A549 (cell line): ENCODE data around the gene ESPN. TPM values are rescaled to one million over a fixed set of nuclear protein-coding genes. Genes with fewer than 3 reads are reported as not detected.

Experiments
- ATAC-seq, 2 experiments: fragments of 200-7000 bp in 1 of 2; fragments of >200 bp in 1 of 2; cut with Nextera tagmentation in 1 of 2; cut with Tn5 transposase in 1 of 2; 3 replicates each; pipeline versions ENCODE4 v1.8.0 to v1.9.1; 2018 to 2020; ENCODE audit warnings: mild to moderate bottlenecking in 1 of 2, moderate library complexity in 1 of 2
- CTCF ChIA-PET: fragments of 300-600 bp; sonication (Branson Sonifier 250); formaldehyde crosslinking; extraction: SDS; loops from one replicate; lab custom pipeline; 2021; ENCODE audit warnings: antibody characterized with exemption, inconsistent platforms; lab: Yijun Ruan, JAX
- POLR2A ChIA-PET: fragments of 350-600 bp; formaldehyde crosslinking; extraction: SDS; loops from one replicate; lab custom pipeline; 2021; ENCODE audit warnings: antibody characterized with exemption, inconsistent platforms; lab: Yijun Ruan, JAX
- DNase-seq, 2 experiments: peaks; one replicate each; pipeline versions ENCODE4 v3.0.0 to v3.0.0-alpha.2; 2011 to 2016; ENCODE audit warnings: low read depth in 1 of 2, low spot score in 1 of 2
- FAIRE-seq: peaks from 2 replicates; lab custom pipeline; 2011; peaks lifted over from hg19 to GRCh38; lab: Jason Lieb, UNC
- H3K27ac ChIP-seq, 2 experiments: fragments of >200 bp; sonication (Bioruptor Twin); formaldehyde crosslinking; 3 replicates each; pipeline ENCODE4 v1.5.1; 2016 to 2017
- H3K4me1 ChIP-seq: fragments of >200 bp; sonication (Bioruptor Twin); formaldehyde crosslinking; 3 replicates; pipeline ENCODE4 v1.6.1; 2016
- H3K4me2 ChIP-seq: fragments of >200 bp; sonication (Bioruptor Twin); formaldehyde crosslinking; 3 replicates; pipeline ENCODE4 v1.6.1; 2016
- H3K4me3 ChIP-seq: fragments of >200 bp; sonication (Bioruptor Twin); formaldehyde crosslinking; 3 replicates; pipeline ENCODE4 v1.5.1; 2016
- H3K9me3 ChIP-seq: fragments of >200 bp; sonication (Bioruptor Twin); formaldehyde crosslinking; 3 replicates; pipeline ENCODE4 v1.6.1; 2016
- BCL3 ChIP-seq: fragments of >200 bp; sonication (Bioruptor Twin); formaldehyde crosslinking; IDR thresholded peaks from 3 replicates; pipeline ENCODE4 v1.6.1; 2016
- BHLHE40 ChIP-seq: IDR thresholded peaks from 2 replicates; pipeline ENCODE4 v1.6.1; 2012; ENCODE audit warnings: low read depth, low read length, inconsistent platforms
- CBX2 ChIP-seq: fragments of 200-600 bp; sonication (generic); IDR thresholded peaks from 2 replicates; pipeline ENCODE4 v1.6.1; 2016; ENCODE audit warnings: low read depth, mild to moderate bottlenecking, borderline replicate concordance
- CEBPB ChIP-seq, 2 experiments: fragments of >200 bp in 1 of 2; sonication (Bioruptor Twin) in 1 of 2; formaldehyde crosslinking in 1 of 2; IDR thresholded peaks; 2 replicates each; pipeline ENCODE4 v1.6.1; 2012 to 2016
- EHF ChIP-seq: fragments of 250-450 bp; sonication (Bioruptor Pico); IDR thresholded peaks from 2 replicates; pipeline ENCODE4 v1.5.0; 2020; ENCODE audit warnings: mild to moderate bottlenecking
- EHMT2 ChIP-seq: fragments of 200-600 bp; sonication (generic); IDR thresholded peaks from 2 replicates; pipeline ENCODE4 v1.6.1; 2016; ENCODE audit warnings: antibody characterized with exemption, low read depth, mild to moderate bottlenecking, moderate library complexity
- ESRRA ChIP-seq: fragments of 150-350 bp; IDR thresholded peaks from 2 replicates; pipeline ENCODE4 v1.6.1; 2014; ENCODE audit warnings: mild to moderate bottlenecking, low read length, borderline replicate concordance
- HDAC2 ChIP-seq: fragments of 200-600 bp; sonication (generic); IDR thresholded peaks from 2 replicates; pipeline ENCODE4 v1.6.1; 2016
- HOXA7 ChIP-seq: fragments of 250-450 bp; sonication (Bioruptor Pico); IDR thresholded peaks from 2 replicates; pipeline ENCODE4 v1.5.0; 2020; ENCODE audit warnings: mild to moderate bottlenecking, moderate library complexity
- JUNB ChIP-seq: fragments of >200 bp; sonication (Bioruptor Twin); formaldehyde crosslinking; IDR thresholded peaks from 2 replicates; pipeline ENCODE4 v1.6.1; 2016
- MAFK ChIP-seq: fragments of 450-650 bp; IDR thresholded peaks from 2 replicates; pipeline ENCODE4 v1.6.1; 2014; ENCODE audit not compliant: partially characterized antibody
- MAX ChIP-seq: IDR thresholded peaks from 2 replicates; pipeline ENCODE4 v1.6.1; 2012
- NFE2L2 ChIP-seq: fragments of 150-350 bp; conservative IDR thresholded peaks from 2 replicates; pipeline ENCODE4 v1.6.1; 2014; ENCODE audit warnings: low read length
- NPAS2 ChIP-seq: fragments of 250-450 bp; sonication (Bioruptor Pico); IDR thresholded peaks from 2 replicates; pipeline ENCODE4 v1.8.0; 2022; ENCODE audit warnings: mild to moderate bottlenecking, moderate library complexity, borderline replicate concordance
- POLR2A ChIP-seq: IDR thresholded peaks from 2 replicates; pipeline ENCODE4 v1.6.1; 2012; ENCODE audit warnings: mild to moderate bottlenecking, low read length
- POLR2AphosphoS2 ChIP-seq: conservative IDR thresholded peaks from 2 replicates; pipeline ENCODE4 v1.6.1; 2012; ENCODE audit warnings: low read length, improper control_type of control experiment, inconsistent platforms
- RARB ChIP-seq: fragments of 250-450 bp; sonication (Bioruptor Pico); IDR thresholded peaks from 2 replicates; pipeline ENCODE4 v1.8.0; 2021; ENCODE audit warnings: mild to moderate bottlenecking, moderate library complexity
- RFX5 ChIP-seq: fragments of 450-650 bp; IDR thresholded peaks from 2 replicates; pipeline ENCODE4 v1.7.1; 2014; ENCODE audit warnings: antibody characterized with exemption, mild to moderate bottlenecking, moderate library complexity
- SMC3 ChIP-seq: fragments of >200 bp; sonication (Bioruptor Twin); formaldehyde crosslinking; IDR thresholded peaks from 3 replicates; pipeline ENCODE4 v1.6.1; 2018; ENCODE audit warnings: inconsistent platforms
- SREBF2 ChIP-seq: fragments of 450-650 bp; IDR thresholded peaks from 2 replicates; pipeline ENCODE4 v1.6.1; 2014; ENCODE audit warnings: mild to moderate bottlenecking, moderate library complexity
- ZFP36 ChIP-seq: fragments of 450-650 bp; IDR thresholded peaks from 2 replicates; pipeline ENCODE4 v1.6.1; 2014; ENCODE audit warnings: borderline replicate concordance; ENCODE audit not compliant: partially characterized antibody
- ZNF302 ChIP-seq: fragments of 250-450 bp; sonication (Bioruptor Pico); IDR thresholded peaks from 2 replicates; pipeline ENCODE4 v1.9.0; 2021; ENCODE audit warnings: inconsistent platforms, mild to moderate bottlenecking, moderate library complexity
- ZSCAN20 ChIP-seq: fragments of 250-450 bp; sonication (Bioruptor Pico); IDR thresholded peaks from 2 replicates; pipeline ENCODE4 v1.8.0; 2022; ENCODE audit warnings: mild to moderate bottlenecking, moderate library complexity
- WGBS: methylation state at CpG from one replicate; pipeline ENCODE4 v1.1.6; 2017; ENCODE audit errors: missing lambda C conversion rate; 5-methylcytosine and 5-hydroxymethylcytosine counted together
- polyA plus RNA-seq, 4 experiments: library from polyadenylated mRNA; depleted of rRNA in 3 of 4; stranded (reverse); fragments of >200 nt; fragmentation: RNase III in 1 of 4; extraction: RNeasy Plus Mini Kit Qiagen cat#74134 plus additional on column Dnase treatment in 1 of 4; gene quantifications; 2 replicates in 3 of 4; 3 replicates in 1 of 4; pipeline ENCODE4 v1.2.3, GENCODE V29; 2011 to 2017
- TF ChIP-seq, protein P1 (sequence below): IDR thresholded peaks from 2 replicates; pipeline ENCODE4 v1.6.1; 2012; ENCODE audit warnings: low read depth, borderline replicate concordance
- TF ChIP-seq, protein P2 (sequence below): fragments of 250-450 bp; sonication (Bioruptor Pico); IDR thresholded peaks from 2 replicates; pipeline ENCODE4 v1.5.0; 2021; ENCODE audit warnings: mild to moderate bottlenecking, moderate library complexity, borderline replicate concordance
- TF ChIP-seq, protein P3 (sequence below): fragments of 200-600 bp; sonication (generic); IDR thresholded peaks from 2 replicates; pipeline ENCODE4 v1.6.1; 2016; ENCODE audit warnings: antibody characterized with exemption, mild to moderate bottlenecking, moderate library complexity

The ESPN gene
- polyA plus RNA-seq, 2 of the 4 experiments (the other 2 are of a cell fraction) = 0.22 to 0.28 TPM

- FAIRE-seq = no peak
- POLR2A ChIA-PET = no interaction called here
- 83% methylated on average over 13 of the region's 20 CpGs for WGBS
Measured at GRCh38 chr1:6503884-6504602, 79.5 kb downstream of the ESPN start.

GRCh38 chr1:6504887-6505286, 80.3 kb downstream of the ESPN start:
- ATAC-seq (no peak), DNase-seq (no peak), FAIRE-seq (no peak)
- POLR2A ChIA-PET = no interaction called here
- 93% methylated on average over 7 of the region's 15 CpGs for WGBS
- Histone ChIP-seq H3K4me1 (no peaks in the 10 kb centered on the region), H3K9me3 (no peaks in the 10 kb centered on the region), H3K4me2 (no peak overlapping the region), H3K4me3 (no peak overlapping the region), H3K27ac (no peak overlapping the region)
- CTCF ChIA-PET = interaction anchor here (1.5 to 8.8 kb wide), 2 partner anchors 15 to 19 kb away, joined by 3 to 54 read pairs; partner anchors contain the start of gene PLEKHG5
- TF ChIP-seq MAX = no peak
- TF ChIP-seq HDAC2 = no peak
- TF ChIP-seq CEBPB (IDR thresholded peaks at IDR 0.05) = no peak
- no peak for TF ChIP-seq NPAS2 (CRISPR knock-in tag)
- no peak for TF ChIP-seq SMC3

More at GRCh38 chr1:6503884-6504602, 79.5 kb downstream of the ESPN start:
- Histone ChIP-seq H3K4me2 (no peak overlapping the region), H3K27ac (no peak overlapping the region), H3K4me1 (no peaks in the 10 kb centered on the region), H3K9me3 (no peaks in the 10 kb centered on the region), H3K4me3 (no peak overlapping the region)
- CTCF ChIA-PET = interaction anchor here (1.2 to 8.8 kb wide), 2 partner anchors 14 to 20 kb away, joined by 4 to 54 read pairs; partner anchors contain the start of gene PLEKHG5
- TF ChIP-seq NFE2L2 (no peak), HOXA7 (CRISPR knock-in tag) (no peak), ZNF302 (no peak), SREBF2 (no peak), HDAC2 (no peak), CBX2 (no peak), BHLHE40 (no peak), JUNB (no peak), POLR2A (no peak), SMC3 (no peak), MAFK (no peak), ZSCAN20 (CRISPR knock-in tag) (no peak), POLR2AphosphoS2 (no peak), BCL3 (no peak)
- TF ChIP-seq, protein P1, sequence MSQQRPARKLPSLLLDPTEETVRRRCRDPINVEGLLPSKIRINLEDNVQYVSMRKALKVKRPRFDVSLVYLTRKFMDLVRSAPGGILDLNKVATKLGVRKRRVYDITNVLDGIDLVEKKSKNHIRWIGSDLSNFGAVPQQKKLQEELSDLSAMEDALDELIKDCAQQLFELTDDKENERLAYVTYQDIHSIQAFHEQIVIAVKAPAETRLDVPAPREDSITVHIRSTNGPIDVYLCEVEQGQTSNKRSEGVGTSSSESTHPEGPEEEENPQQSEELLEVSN = no peak
- no peak for DNase-seq
- ATAC-seq = no peak

DNA sequence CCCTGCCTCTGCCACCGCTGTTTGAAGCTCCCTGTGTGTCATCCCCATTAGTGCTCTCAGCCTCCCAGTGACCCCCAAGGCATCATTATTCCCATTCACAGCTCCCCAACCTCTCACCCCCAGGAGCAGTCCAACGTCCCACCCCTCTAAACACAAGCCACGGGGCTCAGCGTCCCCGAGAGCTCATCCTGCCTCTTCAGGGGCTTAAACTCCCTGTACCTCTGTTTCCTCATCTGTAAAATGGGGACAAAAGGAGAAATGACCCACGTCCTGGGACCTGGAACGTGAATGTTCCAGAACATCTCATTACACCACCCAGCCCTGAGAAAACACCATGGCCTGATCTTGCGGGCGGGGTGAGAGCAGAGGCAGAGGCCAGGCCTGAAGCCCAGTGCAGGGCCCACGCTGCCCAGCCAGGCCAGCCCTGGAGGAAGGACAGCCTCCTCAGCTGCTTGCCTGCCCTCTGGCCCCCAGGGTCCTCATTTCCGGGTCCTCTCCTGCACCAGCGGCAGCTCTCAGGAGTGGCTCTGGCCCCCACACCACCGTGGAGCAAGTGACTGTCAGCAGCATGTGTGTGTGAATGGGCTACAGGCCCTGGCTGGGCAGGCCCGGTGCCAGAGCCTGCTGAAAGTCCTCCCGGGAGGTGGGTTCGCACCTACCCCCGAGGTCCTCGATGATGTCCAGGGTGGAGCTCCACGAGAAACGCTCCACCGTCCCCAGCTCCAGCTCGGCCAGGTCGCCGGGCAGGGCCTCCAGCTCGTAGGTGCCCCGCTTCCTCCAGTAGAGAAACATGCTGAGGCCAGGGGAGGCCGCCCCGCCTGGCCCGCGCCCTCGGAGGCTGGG, 81.0 kb downstream of the ESPN start:
- WGBS = 81% methylated on average over 5 of the region's 31 CpGs
- ChIA-PET CTCF (interaction anchor here (1.5 to 8.8 kb wide), 3 partner anchors 15 to 49 kb away, joined by 3 to 54 read pairs (median 5); partner anchors contain the start of genes NOL9, PLEKHG5 and TAS1R1), POLR2A (no interaction called here)
- no peak for DNase-seq
- Histone ChIP-seq H3K4me2 (no peak overlapping the region), H3K9me3 (no peaks in the 10 kb centered on the region), H3K4me1 (no peaks in the 10 kb centered on the region), H3K4me3 (no peak overlapping the region), H3K27ac (no peak overlapping the region)
- no peak for FAIRE-seq
- ATAC-seq = no peak
- TF ChIP-seq SMC3 = no peak
- no peak for TF ChIP-seq EHF (CRISPR knock-in tag)
- TF ChIP-seq RFX5 = no peak
- TF ChIP-seq ESRRA = no peak
- TF ChIP-seq, protein P2, sequence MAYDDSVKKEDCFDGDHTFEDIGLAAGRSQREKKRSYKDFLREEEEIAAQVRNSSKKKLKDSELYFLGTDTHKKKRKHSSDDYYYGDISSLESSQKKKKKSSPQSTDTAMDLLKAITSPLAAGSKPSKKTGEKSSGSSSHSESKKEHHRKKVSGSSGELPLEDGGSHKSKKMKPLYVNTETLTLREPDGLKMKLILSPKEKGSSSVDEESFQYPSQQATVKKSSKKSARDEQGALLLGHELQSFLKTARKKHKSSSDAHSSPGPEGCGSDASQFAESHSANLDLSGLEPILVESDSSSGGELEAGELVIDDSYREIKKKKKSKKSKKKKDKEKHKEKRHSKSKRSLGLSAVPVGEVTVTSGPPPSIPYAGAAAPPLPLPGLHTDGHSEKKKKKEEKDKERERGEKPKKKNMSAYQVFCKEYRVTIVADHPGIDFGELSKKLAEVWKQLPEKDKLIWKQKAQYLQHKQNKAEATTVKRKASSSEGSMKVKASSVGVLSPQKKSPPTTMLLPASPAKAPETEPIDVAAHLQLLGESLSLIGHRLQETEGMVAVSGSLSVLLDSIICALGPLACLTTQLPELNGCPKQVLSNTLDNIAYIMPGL = no peak
- TF ChIP-seq ZFP36 = no peak
- TF ChIP-seq, protein P3, sequence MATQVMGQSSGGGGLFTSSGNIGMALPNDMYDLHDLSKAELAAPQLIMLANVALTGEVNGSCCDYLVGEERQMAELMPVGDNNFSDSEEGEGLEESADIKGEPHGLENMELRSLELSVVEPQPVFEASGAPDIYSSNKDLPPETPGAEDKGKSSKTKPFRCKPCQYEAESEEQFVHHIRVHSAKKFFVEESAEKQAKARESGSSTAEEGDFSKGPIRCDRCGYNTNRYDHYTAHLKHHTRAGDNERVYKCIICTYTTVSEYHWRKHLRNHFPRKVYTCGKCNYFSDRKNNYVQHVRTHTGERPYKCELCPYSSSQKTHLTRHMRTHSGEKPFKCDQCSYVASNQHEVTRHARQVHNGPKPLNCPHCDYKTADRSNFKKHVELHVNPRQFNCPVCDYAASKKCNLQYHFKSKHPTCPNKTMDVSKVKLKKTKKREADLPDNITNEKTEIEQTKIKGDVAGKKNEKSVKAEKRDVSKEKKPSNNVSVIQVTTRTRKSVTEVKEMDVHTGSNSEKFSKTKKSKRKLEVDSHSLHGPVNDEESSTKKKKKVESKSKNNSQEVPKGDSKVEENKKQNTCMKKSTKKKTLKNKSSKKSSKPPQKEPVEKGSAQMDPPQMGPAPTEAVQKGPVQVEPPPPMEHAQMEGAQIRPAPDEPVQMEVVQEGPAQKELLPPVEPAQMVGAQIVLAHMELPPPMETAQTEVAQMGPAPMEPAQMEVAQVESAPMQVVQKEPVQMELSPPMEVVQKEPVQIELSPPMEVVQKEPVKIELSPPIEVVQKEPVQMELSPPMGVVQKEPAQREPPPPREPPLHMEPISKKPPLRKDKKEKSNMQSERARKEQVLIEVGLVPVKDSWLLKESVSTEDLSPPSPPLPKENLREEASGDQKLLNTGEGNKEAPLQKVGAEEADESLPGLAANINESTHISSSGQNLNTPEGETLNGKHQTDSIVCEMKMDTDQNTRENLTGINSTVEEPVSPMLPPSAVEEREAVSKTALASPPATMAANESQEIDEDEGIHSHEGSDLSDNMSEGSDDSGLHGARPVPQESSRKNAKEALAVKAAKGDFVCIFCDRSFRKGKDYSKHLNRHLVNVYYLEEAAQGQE = no peak
- TF ChIP-seq EHMT2 = no peak
- TF ChIP-seq RARB (CRISPR knock-in tag) = no peak
